Measurements from ENCODE around the gene FAR1.
"Not testable (repeated sequence)": the region's sequence is repeated elsewhere in the genome, so short reads cannot be mapped to it uniquely, and the experiment has no call there.

FAR1 gene

GRCh38 chr11:13718394-13718793, 49.9 kb downstream of the FAR1 start:
- DNase-seq = no peak

- no peak for DNase-seq
These were observed 52.5 kb downstream of the FAR1 start for GRCh38 chr11:13720940-13721339.

GRCh38 chr11:13721760-13722159, 53.3 kb downstream of the FAR1 start:
- no peak for DNase-seq

- DNase-seq = no peak
These were observed 58.0 kb downstream of the FAR1 start for GRCh38 chr11:13726456-13726855.

- no peak for DNase-seq
These were observed 59.6 kb downstream of the FAR1 start for GRCh38 chr11:13728076-13728475.

GRCh38 chr11:13734530-13734929, 66.1 kb downstream of the FAR1 start:
- DNase-seq = no peak

GRCh38 chr11:13745165-13745564, 76.7 kb downstream of the FAR1 start:
- no peak for DNase-seq

GRCh38 chr11:13753316-13753715, 84.8 kb downstream of the FAR1 start:
- DNase-seq = not testable (repeated sequence)

GRCh38 chr11:13759050-13759449, 90.6 kb downstream of the FAR1 start:
- DNase-seq = no peak

GRCh38 chr11:13760115-13760514, 91.6 kb downstream of the FAR1 start:
- no peak for DNase-seq

- DNase-seq = no peak
These were observed 92.8 kb downstream of the FAR1 start for GRCh38 chr11:13761250-13761649.

- no peak for DNase-seq
These were observed 93.2 kb downstream of the FAR1 start for GRCh38 chr11:13761716-13762115.

- DNase-seq = no peak
These were observed 94.2 kb downstream of the FAR1 start for GRCh38 chr11:13762718-13763117.

GRCh38 chr11:13763341-13763740, 94.9 kb downstream of the FAR1 start:
- no peak for DNase-seq

GRCh38 chr11:13765886-13766285, 97.4 kb downstream of the FAR1 start:
- DNase-seq = no peak

GRCh38 chr11:13767471-13767870, 99.0 kb downstream of the FAR1 start:
- no peak for DNase-seq

GRCh38 chr11:13769188-13769587, 100.7 kb downstream of the FAR1 start:
- DNase-seq = no peak

- DNase-seq = no peak
These were observed 102.7 kb downstream of the FAR1 start for GRCh38 chr11:13771151-13771550.

- peak in 4 of 5 donors; percentile 7 to 68 (median 26) for DNase-seq
These were observed 104.0 kb downstream of the FAR1 start for GRCh38 chr11:13772223-13773046.

GRCh38 chr11:13775471-13775870, 107.0 kb downstream of the FAR1 start:
- no peak for DNase-seq

- DNase-seq = peak in 4 of 5 donors; percentile 15 to 37 (median 18)
These were observed 107.8 kb downstream of the FAR1 start for GRCh38 chr11:13776134-13776815.

GRCh38 chr11:13777341-13777985, 109.0 kb downstream of the FAR1 start:
- DNase-seq = no peak

- no peak for DNase-seq
These were observed 109.9 kb downstream of the FAR1 start for GRCh38 chr11:13778345-13778744.

GRCh38 chr11:13781153-13781552, 112.7 kb downstream of the FAR1 start:
- no peak for DNase-seq
